SJCRH30 (cell line): ENCODE measurements around the gene PRUNE2. TPM values are rescaled to one million over a fixed set of nuclear protein-coding genes. Genes with fewer than 3 reads are reported as not detected.

Experiments
- total RNA-seq: library from RNA; depleted of rRNA; stranded (reverse); fragments of >200 nt; shearing (Covaris generic); gene quantifications from 2 replicates; pipeline ENCODE4 v1.2.3, GENCODE V29; 2014; rRNA removed

PRUNE2 gene
- total RNA-seq, 1 experiment from 2014 or later = 25.0 TPM

Other genes starting within 250 kb of the PRUNE2 start
- 0.35 and 0.59 TPM in 2 replicates for gene PCA3, start 141.7 kb downstream of the PRUNE2 start, total RNA-seq
- gene FOXB2, start 113.5 kb upstream of the PRUNE2 start, total RNA-seq = not detected in 2 replicates